Keratinocyte (primary cell): ENCODE results near the gene ASB8.

Experiments
- EZH2 ChIP-seq: IDR thresholded peaks from one replicate; pipeline ENCODE4 v1.6.1; 2012; ENCODE audit warnings: inconsistent platforms, mild to moderate bottlenecking, low read length, moderate library complexity
- TF ChIP-seq, protein P1 (sequence below), 3 experiments: IDR thresholded peaks in 1 of 3; conservative IDR thresholded peaks in 1 of 3; optimal IDR thresholded peaks in 1 of 3; 2 replicates in 2 of 3; 3 replicates in 1 of 3; pipeline versions ENCODE3 to v1.5.1; 2011; ENCODE audit warnings: low read length in 3 of 3, mild to moderate bottlenecking in 3 of 3, moderate library complexity in 2 of 3, control low read depth in 1 of 3, inconsistent platforms in 1 of 3; ENCODE audit not compliant: insufficient read depth in 2 of 3; ENCODE audit errors: extremely low read depth in 1 of 3

DNA sequence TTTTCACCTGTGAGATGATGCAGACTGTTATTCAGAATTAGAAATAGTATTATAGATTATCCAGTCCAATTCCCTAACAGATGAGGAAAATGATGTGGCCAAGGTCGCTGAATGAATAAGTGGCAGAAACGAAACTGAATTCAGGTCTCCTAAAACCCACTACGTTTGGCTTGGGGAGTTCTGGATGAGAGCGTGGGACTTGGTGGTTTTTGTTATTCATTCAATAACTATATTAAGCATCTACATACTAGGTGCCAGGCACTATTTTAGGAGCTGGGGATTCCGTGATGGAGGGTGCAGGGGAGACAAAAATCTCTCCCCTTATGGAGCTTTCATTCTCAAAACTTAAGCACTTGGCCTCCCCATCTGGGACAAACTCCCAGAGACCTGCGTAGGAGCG lies 25.3 kb upstream of the ASB8 start:
- TF ChIP-seq, protein P1, sequence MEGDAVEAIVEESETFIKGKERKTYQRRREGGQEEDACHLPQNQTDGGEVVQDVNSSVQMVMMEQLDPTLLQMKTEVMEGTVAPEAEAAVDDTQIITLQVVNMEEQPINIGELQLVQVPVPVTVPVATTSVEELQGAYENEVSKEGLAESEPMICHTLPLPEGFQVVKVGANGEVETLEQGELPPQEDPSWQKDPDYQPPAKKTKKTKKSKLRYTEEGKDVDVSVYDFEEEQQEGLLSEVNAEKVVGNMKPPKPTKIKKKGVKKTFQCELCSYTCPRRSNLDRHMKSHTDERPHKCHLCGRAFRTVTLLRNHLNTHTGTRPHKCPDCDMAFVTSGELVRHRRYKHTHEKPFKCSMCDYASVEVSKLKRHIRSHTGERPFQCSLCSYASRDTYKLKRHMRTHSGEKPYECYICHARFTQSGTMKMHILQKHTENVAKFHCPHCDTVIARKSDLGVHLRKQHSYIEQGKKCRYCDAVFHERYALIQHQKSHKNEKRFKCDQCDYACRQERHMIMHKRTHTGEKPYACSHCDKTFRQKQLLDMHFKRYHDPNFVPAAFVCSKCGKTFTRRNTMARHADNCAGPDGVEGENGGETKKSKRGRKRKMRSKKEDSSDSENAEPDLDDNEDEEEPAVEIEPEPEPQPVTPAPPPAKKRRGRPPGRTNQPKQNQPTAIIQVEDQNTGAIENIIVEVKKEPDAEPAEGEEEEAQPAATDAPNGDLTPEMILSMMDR (optimal IDR thresholded peaks at IDR 0.05 in 1 of 3, IDR thresholded peaks at IDR 0.05 in 1 of 3, conservative IDR thresholded peaks at IDR 0.05 in 1 of 3; ENCODE audit: extremely low read depth in 1 of 3, insufficient read depth in 2 of 3, low read length in 3 of 3) = no peak
- TF ChIP-seq EZH2 = no peak
